Measurements from ENCODE around the gene ISY1.
"Not testable (repeated sequence)": the region's sequence is repeated elsewhere in the genome, so short reads cannot be mapped to it uniquely, and the experiment has no call there.

ISY1 gene

DNA sequence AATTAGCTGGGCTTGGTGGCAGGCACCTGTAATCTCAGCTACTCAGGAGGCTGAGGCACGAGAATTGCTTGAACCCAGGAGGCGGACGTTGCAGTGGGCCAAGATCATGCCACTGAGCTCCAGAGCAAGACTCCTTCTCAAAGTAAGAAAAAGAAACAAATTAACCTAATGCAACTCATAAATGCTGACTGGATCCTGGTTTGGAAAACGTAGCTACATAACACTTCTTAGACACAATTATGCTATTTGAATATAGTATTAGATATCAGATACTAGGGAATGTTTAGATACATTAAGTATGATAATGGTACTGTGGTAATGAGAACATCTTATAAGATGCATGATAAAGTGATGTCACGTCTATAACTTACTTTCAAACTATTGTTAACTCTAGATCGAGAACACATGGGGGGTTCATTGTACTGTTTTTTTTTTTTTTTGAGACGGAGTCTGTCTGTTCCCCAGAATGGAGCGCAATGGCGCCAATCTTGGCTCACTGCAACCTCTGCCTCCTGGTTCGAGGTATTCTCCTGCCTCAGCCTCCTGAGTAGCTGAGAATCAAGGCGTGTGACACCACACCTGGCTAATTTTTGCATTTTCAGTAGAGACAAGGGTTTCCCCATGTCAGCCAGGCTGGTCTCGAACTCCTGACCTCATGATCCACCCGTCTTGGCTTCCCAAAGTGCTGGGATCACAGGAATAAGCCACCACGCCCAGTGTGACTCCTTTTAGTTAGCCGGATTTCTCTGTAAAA, 5.9 kb upstream of the ISY1 start:
- DNase-seq, result no peak

- DNase-seq, result not testable (repeated sequence)
Measured at GRCh38 chr3:129165594-129165993, 4.7 kb upstream of the ISY1 start.

DNA sequence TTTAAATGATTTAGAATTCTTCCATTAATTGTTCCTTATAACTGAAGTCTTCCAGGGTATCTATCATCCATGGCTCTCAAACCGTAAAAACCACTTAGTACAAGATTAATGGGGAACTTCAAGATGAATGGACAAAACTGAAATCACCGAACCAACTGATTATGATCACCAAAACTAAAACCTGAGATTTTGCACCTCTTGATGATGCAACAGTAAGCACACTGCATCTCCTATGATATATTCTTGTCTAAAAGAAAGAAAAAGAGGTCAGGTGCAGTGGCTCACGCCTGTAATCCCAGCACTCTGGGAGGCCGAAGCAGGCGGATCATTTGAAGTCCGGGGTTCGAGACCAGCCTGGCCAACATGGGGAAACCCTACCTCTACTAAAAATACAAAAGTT, 3.6 kb upstream of the ISY1 start:
- no peak for DNase-seq

DNA sequence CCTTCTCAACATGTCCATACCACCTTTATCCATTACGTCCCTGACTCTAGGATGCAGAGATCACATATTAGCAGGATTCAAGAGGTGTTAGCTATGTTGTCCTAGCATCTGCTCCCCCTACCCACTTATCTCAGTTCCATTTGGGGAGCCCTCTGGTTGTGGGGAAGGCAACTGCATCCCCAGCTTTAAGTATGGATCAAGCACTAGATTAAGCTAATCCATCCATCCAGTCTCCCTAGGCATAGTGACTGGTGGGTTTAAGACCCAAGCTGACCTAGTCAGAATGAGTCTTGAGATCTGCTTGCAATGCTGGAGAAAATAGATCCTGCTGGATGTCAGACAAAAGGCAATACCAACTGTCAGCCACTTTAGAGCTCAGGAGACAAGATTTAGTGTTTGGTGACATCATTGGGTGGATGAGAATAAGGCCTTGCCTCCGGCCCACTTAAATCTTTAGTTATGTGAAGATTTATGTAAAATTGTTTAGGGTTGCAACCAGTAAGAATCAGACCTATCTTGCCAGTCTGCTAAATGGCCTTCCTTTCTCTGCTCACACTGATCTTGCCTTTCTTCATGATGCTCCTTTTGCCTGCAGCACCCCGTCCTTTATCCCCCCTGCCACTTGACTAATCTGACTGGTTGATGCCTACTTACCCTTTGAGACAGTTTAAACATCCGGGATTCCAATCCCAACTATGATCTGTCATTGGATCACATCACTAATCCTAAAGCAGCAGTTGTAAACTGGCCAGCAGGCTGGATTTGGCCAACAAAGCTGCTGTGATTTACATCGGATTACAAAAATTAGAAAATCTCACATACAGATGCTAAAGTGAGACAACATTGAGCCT, 2.1 kb upstream of the ISY1 start:
- no peak for DNase-seq

DNA sequence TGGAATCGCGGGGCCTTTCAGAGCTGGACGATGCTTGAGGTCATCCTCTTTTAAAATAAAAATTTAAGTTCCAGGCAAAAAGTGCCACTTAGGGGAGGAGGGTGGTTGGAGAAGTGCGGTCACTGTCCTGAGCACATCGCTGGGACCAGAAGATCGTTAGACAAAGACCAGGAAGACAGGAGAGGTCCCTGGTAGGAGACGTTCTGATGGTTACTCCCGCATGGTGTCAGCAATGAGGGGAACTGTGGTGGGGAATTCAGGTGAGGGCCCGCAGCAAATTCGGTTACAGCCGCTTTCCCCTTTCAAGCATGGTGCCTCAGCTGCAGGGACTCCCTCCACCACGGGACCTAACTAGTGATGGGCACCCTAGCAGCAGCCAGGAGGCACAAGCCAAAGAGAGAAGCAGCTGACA, 1.0 kb upstream of the ISY1 start:
- peak; percentile 43 to 48 for DNase-seq

- no peak for DNase-seq
Measured at GRCh38 chr3:129144786-129145185, 16.1 kb downstream of the ISY1 start.

- not testable (repeated sequence) for DNase-seq
Measured at GRCh38 chr3:129141011-129141410, 19.9 kb downstream of the ISY1 start.

DNA sequence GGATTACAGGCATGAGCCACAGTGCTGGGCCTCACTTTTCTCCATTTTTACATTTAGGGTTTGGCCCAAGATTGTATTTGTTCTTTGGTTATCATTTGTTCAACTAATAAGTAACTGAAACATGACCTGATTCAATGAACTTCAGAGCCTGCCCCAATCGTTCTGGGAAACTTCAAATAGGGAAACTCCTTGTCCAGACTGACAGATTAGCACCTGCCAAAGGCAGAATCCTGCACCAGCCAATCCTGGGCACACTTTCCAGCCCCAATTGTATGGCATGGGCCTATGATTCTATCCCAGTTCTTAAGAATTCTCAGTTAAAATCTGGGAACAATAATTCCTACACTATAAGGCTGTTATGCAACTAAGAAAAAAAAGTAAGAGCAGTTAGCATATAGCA, 21.0 kb downstream of the ISY1 start:
- no peak for DNase-seq

- DNase-seq, result not testable (repeated sequence)
Measured at GRCh38 chr3:129136275-129136674, 24.6 kb downstream of the ISY1 start.

GRCh38 chr3:129132097-129132866, 28.6 kb downstream of the ISY1 start:
- no peak for DNase-seq

DNA sequence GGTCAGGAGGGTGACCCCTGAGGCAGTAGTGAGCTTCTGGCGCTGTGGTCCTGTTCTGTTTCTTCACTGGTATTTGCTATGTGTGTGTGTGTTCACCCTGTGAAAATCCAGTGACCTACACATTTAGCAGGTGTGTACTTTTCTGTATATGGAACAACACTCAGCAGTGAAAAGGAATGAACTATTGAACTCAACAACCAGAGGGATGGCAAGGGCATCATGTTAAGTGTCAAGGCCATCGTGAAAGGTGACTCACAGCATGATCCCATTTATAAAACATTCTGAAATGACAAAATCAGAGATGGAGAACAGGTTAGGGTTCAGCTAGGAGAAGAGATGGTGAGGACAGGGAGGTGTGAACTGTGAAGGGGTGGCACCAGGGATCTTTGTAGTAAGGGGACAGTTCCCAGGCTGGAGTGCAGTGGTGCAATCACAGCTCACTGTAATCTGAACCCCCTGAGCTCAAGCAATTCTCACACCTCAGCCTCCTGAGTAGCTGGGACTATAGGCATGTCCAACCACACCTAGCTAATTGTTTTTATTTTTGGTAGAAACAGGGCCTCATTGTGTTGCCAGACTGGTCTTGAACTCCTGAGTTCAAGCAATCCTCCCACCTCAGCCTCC, 29.3 kb downstream of the ISY1 start:
- no peak for DNase-seq

- no peak for DNase-seq
Measured at GRCh38 chr3:129130291-129130813, 30.5 kb downstream of the ISY1 start.

GRCh38 chr3:129128357-129129155, 32.3 kb downstream of the ISY1 start:
- DNase-seq, result no peak

DNA sequence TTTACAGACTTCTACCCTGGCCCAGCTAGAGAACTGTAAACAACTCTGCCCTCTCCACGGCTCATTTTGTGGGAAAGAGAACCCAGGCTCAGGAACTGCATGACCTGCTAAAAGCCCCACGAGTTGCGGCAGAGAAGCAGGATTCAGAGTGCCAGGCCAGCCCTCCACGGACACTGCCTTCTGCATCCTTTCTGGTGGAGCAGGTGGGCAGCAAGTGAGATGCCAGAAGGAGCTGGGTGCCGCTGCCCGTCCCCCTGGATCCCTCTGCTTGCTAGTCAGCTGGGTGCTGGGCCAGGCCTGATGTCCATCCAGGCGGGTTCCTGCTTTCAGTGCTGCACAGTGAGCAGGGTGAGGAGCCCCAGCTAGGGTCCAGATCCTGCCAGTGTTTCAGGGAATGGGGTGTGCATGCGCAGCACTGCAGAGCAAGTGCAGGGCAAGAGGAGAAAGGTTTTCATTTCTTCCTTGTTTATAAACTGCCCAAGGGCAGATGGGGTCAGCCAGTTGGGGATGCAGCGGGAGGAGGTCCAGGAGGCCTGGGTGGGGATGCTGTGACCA, 34.1 kb downstream of the ISY1 start:
- no peak for DNase-seq

- DNase-seq, result peak in 1 of 2 donors; percentile 13
Measured at GRCh38 chr3:129123314-129124060, 37.4 kb downstream of the ISY1 start.

GRCh38 chr3:129122412-129123011, 38.4 kb downstream of the ISY1 start:
- peak in 1 of 2 donors; percentile 17 for DNase-seq

- peak; percentile 43 to 51 for DNase-seq
Measured at GRCh38 chr3:129121792-129122411, 39.0 kb downstream of the ISY1 start, which contains the start of gene RAB43. RAB43 (minus strand) TSS chr3:129121804; CDS start chr3:129121489, 315 bp downstream.

DNA sequence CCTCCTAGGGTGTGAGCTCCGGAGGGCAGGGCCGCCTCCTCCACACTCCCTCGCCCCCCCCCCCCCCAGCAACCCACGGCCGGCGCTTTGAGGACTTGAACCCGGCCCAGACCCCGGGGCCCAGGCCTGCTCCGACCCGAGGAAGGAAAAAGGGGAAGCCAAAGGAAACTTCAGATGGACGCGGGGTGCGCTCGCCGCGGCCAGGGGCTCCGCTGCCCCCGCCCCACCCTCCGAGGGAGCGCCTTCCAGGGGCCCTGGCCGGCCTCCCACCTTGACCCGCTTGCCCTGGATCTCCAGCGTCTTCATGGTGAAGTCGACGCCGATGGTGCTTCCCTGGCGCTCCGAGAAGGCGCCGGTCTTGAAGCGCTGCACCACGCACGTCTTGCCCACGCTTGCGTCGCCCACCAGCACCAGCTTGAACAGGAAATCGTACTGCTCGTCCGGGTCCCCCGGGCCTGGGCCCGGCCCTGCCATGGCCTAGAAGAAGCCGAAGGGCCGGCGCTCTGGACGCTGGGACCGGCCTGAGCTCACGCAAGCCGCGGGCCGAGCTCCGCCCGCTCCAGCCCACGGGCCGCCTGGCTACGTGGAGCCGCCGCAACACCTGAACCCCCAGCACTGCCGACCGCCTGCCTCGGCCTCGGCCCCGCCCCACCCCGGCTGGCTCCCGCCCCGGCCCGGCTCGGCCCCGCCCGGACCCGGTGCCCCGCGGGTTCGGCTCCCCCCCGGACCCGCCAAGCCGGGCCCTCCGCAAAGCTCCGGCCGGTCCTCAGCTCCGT, 39.7 kb downstream of the ISY1 start:
- DNase-seq, result peak; percentile 49 to 59

All from inflammatory macrophage (primary cell).